Gastrocnemius medialis (tissue), 4 donors: ENCODE results near the gene TGFBR1.

Experiments
- POLR2A ChIP-seq, 2 donors: fragments of 450-650 bp; IDR thresholded peaks; one replicate each; pipeline ENCODE4 v1.6.1; 2017; ENCODE audit warnings: antibody characterized with exemption in 2 of 2, mild to moderate bottlenecking in 2 of 2, moderate library complexity in 2 of 2
- TF ChIP-seq, protein P1 (sequence below), 5 experiments: fragments of 450-650 bp in 3 of 5; fragments of 200-600 bp in 2 of 5; sonication (generic) in 2 of 5; IDR thresholded peaks in 4 of 5; conservative IDR thresholded peaks in 1 of 5; 1 replicate in 4 of 5; 2 replicates in 1 of 5; pipeline ENCODE4 v1.5.1; 2016 to 2019; ENCODE audit warnings: antibody characterized with exemption in 5 of 5, mild to moderate bottlenecking in 3 of 5, moderate library complexity in 3 of 5

- TF ChIP-seq, protein P1, sequence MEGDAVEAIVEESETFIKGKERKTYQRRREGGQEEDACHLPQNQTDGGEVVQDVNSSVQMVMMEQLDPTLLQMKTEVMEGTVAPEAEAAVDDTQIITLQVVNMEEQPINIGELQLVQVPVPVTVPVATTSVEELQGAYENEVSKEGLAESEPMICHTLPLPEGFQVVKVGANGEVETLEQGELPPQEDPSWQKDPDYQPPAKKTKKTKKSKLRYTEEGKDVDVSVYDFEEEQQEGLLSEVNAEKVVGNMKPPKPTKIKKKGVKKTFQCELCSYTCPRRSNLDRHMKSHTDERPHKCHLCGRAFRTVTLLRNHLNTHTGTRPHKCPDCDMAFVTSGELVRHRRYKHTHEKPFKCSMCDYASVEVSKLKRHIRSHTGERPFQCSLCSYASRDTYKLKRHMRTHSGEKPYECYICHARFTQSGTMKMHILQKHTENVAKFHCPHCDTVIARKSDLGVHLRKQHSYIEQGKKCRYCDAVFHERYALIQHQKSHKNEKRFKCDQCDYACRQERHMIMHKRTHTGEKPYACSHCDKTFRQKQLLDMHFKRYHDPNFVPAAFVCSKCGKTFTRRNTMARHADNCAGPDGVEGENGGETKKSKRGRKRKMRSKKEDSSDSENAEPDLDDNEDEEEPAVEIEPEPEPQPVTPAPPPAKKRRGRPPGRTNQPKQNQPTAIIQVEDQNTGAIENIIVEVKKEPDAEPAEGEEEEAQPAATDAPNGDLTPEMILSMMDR (IDR thresholded peaks at IDR 0.05 in 4 of 5, conservative IDR thresholded peaks at IDR 0.05 in 1 of 5), result no peak
- no peak for TF ChIP-seq POLR2A (IDR thresholded peaks at IDR 0.05)
Measured at GRCh38 chr9:99142275-99142674, 37.4 kb downstream of the TGFBR1 start.
